Fibroblast of skin of scalp (primary cell): ENCODE results near the gene PRDM11.

ENCODE experiments used
- DNase-seq: peaks from one replicate; pipeline ENCODE4 v3.0.0-alpha.2; 2013

PRDM11 gene

GRCh38 chr11:45158210-45158731 is 11.8 kb downstream of the PRDM11 start:
- peak; percentile 5 for DNase-seq

GRCh38 chr11:45158891-45159605 is 12.6 kb downstream of the PRDM11 start:
- DNase-seq, result no peak

GRCh38 chr11:45159781-45160365 is 13.4 kb downstream of the PRDM11 start:
- no peak for DNase-seq

- no peak for DNase-seq
Measured at GRCh38 chr11:45161252-45162063, 15.0 kb downstream of the PRDM11 start.

- no peak for DNase-seq
Measured at GRCh38 chr11:45162064-45162375, 15.6 kb downstream of the PRDM11 start.

- DNase-seq, result no peak
Measured at GRCh38 chr11:45162916-45163879, 16.8 kb downstream of the PRDM11 start.

- DNase-seq, result no peak
Measured at GRCh38 chr11:45163956-45164575, 17.6 kb downstream of the PRDM11 start.

- no peak for DNase-seq
Measured at GRCh38 chr11:45165386-45165785, 18.9 kb downstream of the PRDM11 start.

- DNase-seq, result no peak
Measured at GRCh38 chr11:45165806-45166603, 19.6 kb downstream of the PRDM11 start.

GRCh38 chr11:45166604-45166897 is 20.1 kb downstream of the PRDM11 start:
- no peak for DNase-seq

- no peak for DNase-seq
Measured at GRCh38 chr11:45167283-45167682, 20.8 kb downstream of the PRDM11 start.

GRCh38 chr11:45168366-45169130 is 22.1 kb downstream of the PRDM11 start:
- DNase-seq, result no peak

- DNase-seq, result no peak
Measured at GRCh38 chr11:45169310-45170072, 23.1 kb downstream of the PRDM11 start.

- DNase-seq, result no peak
Measured at GRCh38 chr11:45170484-45170883, 24.0 kb downstream of the PRDM11 start.

- no peak for DNase-seq
Measured at GRCh38 chr11:45171550-45171949, 25.1 kb downstream of the PRDM11 start.

- DNase-seq, result no peak
Measured at GRCh38 chr11:45173064-45173463, 26.6 kb downstream of the PRDM11 start.

- no peak for DNase-seq
Measured at GRCh38 chr11:45174168-45174835, 27.9 kb downstream of the PRDM11 start.

- DNase-seq, result no peak
Measured at GRCh38 chr11:45174963-45175362, 28.5 kb downstream of the PRDM11 start.

GRCh38 chr11:45176996-45177395 is 30.6 kb downstream of the PRDM11 start:
- no peak for DNase-seq
